SK-N-SH (cell line): ENCODE data around the gene ARPC2.

Experiments
- CTCF ChIP-seq: fragments of 200-600 bp; sonication (generic); IDR thresholded peaks from 2 replicates; pipeline ENCODE4 v1.6.1; 2017; ENCODE audit warnings: antibody characterized with exemption, mild to moderate bottlenecking, moderate library complexity
- EP300 ChIP-seq, 2 experiments: IDR thresholded peaks; 2 replicates each; pipeline versions ENCODE4 v1.4.0 to v1.6.1; 2012; ENCODE audit warnings: borderline replicate concordance in 1 of 2, low read depth in 1 of 2, low read length in 1 of 2
- GABPA ChIP-seq: IDR thresholded peaks from 2 replicates; pipeline ENCODE4 v1.4.0; 2012; ENCODE audit warnings: low read depth, mild to moderate bottlenecking
- MAX ChIP-seq: IDR thresholded peaks from 2 replicates; pipeline ENCODE4 v1.4.0; 2012; ENCODE audit warnings: low read depth
- POLR2AphosphoS5 ChIP-seq: IDR thresholded peaks from 2 replicates; pipeline ENCODE4 v1.6.1; 2012; ENCODE audit warnings: low read depth, low read length
- RFX5 ChIP-seq: IDR thresholded peaks from 2 replicates; pipeline ENCODE4 v1.6.1; 2012; ENCODE audit warnings: mild to moderate bottlenecking, improper control_type of control experiment, low read length
- RXRA ChIP-seq: IDR thresholded peaks from 2 replicates; pipeline ENCODE4 v1.4.0; 2012; ENCODE audit warnings: low read depth, mild to moderate bottlenecking, borderline replicate concordance
- YY1 ChIP-seq: IDR thresholded peaks from 2 replicates; pipeline ENCODE4 v1.4.0; 2012; ENCODE audit warnings: low read depth, mild to moderate bottlenecking
- ZBTB33 ChIP-seq: IDR thresholded peaks from 2 replicates; pipeline ENCODE4 v1.4.0; 2012; ENCODE audit warnings: low read depth, borderline replicate concordance

GRCh38 chr2:218284106-218284811 is 67.3 kb downstream of the ARPC2 start:
- no peak for TF ChIP-seq CTCF
- TF ChIP-seq RFX5, result no peak
- TF ChIP-seq RXRA, result no peak
- no peak for TF ChIP-seq GABPA
- no peak for TF ChIP-seq EP300 (IDR thresholded peaks at IDR 0.05; ENCODE audit: borderline replicate concordance in 1 of 2, low read depth in 1 of 2, low read length in 1 of 2)
- TF ChIP-seq MAX, result peak; percentile 88
- no peak for TF ChIP-seq ZBTB33
- no peak for TF ChIP-seq POLR2AphosphoS5
- TF ChIP-seq YY1, result no peak
